Fibroblast of villous mesenchyme (primary cell): ENCODE measurements around the gene PTBP1. TPM values are rescaled to one million over a fixed set of nuclear protein-coding genes. Genes with fewer than 3 reads are reported as not detected.
"Not testable (repeated sequence)": the region's sequence is repeated elsewhere in the genome, so short reads cannot be mapped to it uniquely, and the experiment has no call there.

Experiments used
- DNase-seq: peaks from one replicate; pipeline ENCODE4 v3.0.0-alpha.2; 2010; ENCODE audit warnings: low read depth
- H3K4me3 ChIP-seq: 2 replicates; pipeline ENCODE4 v1.5.1; 2011; ENCODE audit warnings: low read depth, mild to moderate bottlenecking, low read length
- total RNA-seq: library from RNA; depleted of rRNA; stranded (reverse); fragments of >200 nt; gene quantifications from 2 replicates; pipeline ENCODE4 v1.2.3, GENCODE V29; 2012
- TF ChIP-seq, protein P1 (sequence below): IDR thresholded peaks from 2 replicates; pipeline ENCODE4 v1.5.1; 2012; ENCODE audit warnings: low read depth, mild to moderate bottlenecking, low read length; ENCODE audit not compliant: insufficient read depth

Gene PTBP1
- total RNA-seq, 1 donor, result 129 TPM

DNA sequence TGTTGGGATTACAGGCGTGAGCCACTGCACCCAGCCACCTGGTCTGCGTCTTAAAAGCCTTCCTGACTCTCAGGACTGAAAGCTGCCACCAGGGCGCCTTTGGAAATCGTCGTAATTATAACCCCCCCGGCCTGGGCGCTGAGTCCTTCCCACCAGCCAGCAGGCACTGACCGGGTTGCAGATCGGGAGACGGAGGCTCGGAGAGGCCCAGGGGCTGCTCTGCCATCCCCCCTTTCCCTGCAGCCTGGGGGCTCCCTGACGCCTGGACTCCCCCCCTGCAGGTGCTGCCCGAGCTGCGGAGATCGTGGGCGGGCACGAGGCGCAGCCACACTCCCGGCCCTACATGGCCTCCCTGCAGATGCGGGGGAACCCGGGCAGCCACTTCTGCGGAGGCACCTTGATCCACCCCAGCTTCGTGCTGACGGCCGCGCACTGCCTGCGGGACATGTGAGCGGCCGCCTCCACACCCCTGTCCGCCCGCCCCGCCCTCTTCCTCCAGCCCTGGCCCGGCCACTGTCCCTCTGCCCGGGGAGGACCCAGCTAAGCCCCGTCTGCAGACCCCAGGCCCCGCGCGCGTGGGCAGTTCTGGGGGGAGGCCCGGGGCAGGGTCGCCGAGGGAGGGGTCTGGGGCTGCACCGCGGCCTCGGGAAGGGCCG, 46.1 kb downstream of the PTBP1 start:
- DNase-seq, result no peak
- no peak overlapping the region for H3K4me3 ChIP-seq
- TF ChIP-seq, protein P1, sequence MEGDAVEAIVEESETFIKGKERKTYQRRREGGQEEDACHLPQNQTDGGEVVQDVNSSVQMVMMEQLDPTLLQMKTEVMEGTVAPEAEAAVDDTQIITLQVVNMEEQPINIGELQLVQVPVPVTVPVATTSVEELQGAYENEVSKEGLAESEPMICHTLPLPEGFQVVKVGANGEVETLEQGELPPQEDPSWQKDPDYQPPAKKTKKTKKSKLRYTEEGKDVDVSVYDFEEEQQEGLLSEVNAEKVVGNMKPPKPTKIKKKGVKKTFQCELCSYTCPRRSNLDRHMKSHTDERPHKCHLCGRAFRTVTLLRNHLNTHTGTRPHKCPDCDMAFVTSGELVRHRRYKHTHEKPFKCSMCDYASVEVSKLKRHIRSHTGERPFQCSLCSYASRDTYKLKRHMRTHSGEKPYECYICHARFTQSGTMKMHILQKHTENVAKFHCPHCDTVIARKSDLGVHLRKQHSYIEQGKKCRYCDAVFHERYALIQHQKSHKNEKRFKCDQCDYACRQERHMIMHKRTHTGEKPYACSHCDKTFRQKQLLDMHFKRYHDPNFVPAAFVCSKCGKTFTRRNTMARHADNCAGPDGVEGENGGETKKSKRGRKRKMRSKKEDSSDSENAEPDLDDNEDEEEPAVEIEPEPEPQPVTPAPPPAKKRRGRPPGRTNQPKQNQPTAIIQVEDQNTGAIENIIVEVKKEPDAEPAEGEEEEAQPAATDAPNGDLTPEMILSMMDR, result no peak

DNA sequence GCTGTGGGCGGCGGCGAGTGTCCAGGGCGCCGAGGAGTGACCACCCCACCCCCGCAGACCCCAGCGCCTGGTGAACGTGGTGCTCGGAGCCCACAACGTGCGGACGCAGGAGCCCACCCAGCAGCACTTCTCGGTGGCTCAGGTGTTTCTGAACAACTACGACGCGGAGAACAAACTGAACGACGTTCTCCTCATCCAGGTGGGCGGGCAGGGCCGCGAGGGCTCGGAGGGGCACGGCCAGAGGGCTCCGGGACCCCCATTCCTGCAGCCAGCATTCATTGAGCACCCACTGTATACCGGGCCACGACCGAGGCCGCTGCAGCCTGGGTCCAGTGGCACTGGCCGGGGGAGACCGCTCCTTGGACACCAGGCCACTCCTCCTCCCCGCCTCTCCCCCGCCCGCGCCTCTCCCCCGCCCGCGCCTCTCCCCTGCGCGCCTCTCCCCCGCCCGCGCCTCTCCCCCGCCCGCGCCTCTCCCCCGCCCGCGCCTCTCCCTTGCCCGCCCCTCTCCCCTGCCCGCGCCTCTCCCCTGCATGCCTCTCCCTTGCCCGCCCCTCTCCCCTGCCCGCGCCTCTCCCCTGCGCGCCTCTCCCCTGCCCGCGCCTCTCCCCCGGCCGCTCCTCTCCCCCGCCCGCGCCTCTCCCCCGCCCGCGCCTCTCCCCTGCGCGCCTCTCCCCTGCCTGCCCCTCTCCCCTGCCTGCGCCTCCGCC, 46.7 kb downstream of the PTBP1 start:
- DNase-seq, result no peak
- no peak overlapping the region for H3K4me3 ChIP-seq
- TF ChIP-seq, protein P1, result no peak

DNA sequence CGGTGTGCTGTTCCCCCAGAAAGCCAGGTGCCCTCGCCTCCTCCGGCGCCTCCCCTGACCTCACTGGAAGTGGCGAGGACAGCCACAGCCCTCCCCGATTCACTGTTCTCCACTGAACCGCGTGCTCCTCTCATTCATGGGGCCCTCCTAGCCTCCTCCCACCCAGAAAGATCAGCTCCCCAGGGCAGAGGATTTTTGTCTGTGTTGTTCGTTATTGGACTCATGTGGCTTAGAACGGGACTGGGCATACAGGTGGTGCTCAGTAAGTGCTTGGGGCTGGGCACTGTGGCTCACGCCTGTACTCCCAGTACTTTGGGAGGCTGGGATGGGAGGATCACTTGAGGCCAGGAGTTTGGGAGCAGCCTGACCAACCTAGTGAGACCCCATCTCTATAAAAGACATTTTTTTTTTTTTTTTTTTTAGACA, 47.3 kb downstream of the PTBP1 start:
- no peak overlapping the region for H3K4me3 ChIP-seq
- DNase-seq, result no peak
- TF ChIP-seq, protein P1, result no peak

DNA sequence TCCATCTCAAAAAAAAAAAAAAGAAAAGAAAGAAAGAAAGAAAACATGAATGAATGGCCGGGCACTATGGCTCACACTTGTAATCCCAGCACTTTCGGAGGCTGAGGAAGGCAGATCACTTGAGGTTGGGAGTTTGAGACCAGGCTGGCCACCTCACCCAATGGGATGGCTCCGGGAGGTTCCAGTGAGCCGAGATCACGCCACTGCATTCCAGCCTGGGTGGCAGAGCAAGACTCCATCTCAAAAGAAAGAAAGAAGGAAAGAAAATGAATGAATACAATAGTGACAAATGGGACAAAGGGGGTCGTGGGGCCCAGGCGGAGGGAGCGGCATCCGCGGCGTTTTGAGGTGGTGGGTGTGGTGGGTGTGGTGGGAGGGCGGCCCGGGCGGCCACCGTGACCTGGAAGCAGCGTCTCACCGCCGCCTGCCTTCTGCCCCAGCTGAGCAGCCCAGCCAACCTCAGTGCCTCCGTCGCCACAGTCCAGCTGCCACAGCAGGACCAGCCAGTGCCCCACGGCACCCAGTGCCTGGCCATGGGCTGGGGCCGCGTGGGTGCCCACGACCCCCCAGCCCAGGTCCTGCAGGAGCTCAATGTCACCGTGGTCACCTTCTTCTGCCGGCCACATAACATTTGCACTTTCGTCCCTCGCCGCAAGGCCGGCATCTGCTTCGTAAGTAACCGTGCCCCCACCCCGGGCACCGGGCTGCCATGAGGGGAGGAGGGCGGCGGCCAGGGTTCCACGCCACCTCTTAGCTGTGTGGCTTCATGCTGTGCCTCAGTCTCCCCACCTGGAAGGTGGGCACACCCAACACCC, 48.7 kb downstream of the PTBP1 start:
- no peak for DNase-seq
- H3K4me3 ChIP-seq, result no peak overlapping the region
- TF ChIP-seq, protein P1, result no peak

DNA sequence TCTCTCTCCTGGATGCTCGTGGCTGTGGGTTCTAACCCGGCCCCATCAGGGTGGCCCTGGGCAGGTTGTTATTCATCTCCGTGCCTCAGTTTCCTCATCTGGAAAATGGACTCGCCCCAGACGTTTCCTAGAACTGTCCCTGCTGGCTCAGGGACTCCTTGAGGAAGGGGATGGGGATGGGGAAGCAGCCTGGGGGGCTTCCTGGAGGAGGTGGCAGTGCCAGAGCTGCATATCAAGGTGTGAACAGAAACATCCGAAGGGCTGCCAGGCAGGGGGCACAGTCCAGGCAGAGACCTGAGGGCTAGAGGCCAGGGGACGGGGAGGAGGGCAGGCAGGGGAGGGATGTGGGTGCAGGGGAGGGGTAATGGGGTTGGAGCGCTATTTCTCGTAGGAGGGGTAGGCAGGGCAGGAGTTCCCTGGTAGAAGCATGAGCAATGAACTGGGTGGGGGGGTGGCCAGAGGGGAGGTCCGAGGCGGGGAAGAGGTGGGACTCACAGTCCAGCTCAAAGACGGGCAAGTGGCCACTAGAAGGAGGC, 51.2 kb downstream of the PTBP1 start:
- TF ChIP-seq, protein P1, result no peak
- H3K4me3 ChIP-seq, result no peak overlapping the region
- DNase-seq, result no peak

DNA sequence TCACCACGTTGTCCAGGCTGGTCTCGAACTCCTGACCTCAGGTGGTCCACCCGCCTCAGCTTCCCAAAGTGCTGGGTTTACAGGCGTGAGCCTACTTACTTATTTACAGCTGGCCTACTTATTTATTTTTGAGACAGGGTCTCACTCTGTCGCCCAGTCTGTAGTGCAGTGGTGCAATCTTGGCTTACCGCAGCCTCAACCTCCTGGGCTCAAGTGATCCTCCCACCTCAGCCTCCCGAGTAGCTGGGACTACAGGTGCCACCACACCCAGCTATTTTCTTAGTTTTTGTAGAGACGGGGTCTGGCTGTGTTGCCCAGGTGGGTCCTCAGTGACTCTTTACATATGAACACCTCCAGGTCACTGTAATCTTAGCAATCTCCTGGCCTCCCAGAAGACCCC, 51.9 kb downstream of the PTBP1 start:
- DNase-seq, H3K4me3 ChIP-seq: not testable (repeated sequence)
